GM19468 (cell line): ENCODE results near the gene SSH2.
A peak's percentile ranks its signal among the peaks of the same experiment; 100 is the strongest.

ENCODE experiments used
- ATAC-seq: cut with Tn5 transposase; IDR thresholded peaks from one replicate; pipeline ENCODE4 v1.9.1; 2021; ENCODE audit warnings: mild to moderate bottlenecking, moderate library complexity, moderate number of reproducible peaks; ENCODE audit not compliant: unreplicated experiment; ENCODE audit errors: extremely low read depth

Gene SSH2

GRCh38 chr17:29617481-29618271 lies 312.4 kb downstream of the SSH2 start:
- ATAC-seq: no peak

- ATAC-seq: no peak
These were observed 312.9 kb downstream of the SSH2 start for GRCh38 chr17:29617125-29617480.

GRCh38 chr17:29616300-29617048 lies 313.6 kb downstream of the SSH2 start:
- ATAC-seq: no peak

GRCh38 chr17:29615492-29616299 lies 314.3 kb downstream of the SSH2 start:
- ATAC-seq: peak; percentile 25

GRCh38 chr17:29615048-29615385 lies 315.0 kb downstream of the SSH2 start:
- ATAC-seq: no peak

GRCh38 chr17:29614349-29615047 lies 315.5 kb downstream of the SSH2 start:
- ATAC-seq: no peak

GRCh38 chr17:29613856-29614255 lies 316.2 kb downstream of the SSH2 start:
- no peak for ATAC-seq

GRCh38 chr17:29613352-29613837 lies 316.6 kb downstream of the SSH2 start:
- no peak for ATAC-seq

- no peak for ATAC-seq
These were observed 317.4 kb downstream of the SSH2 start for GRCh38 chr17:29612404-29613280.

- ATAC-seq: no peak
These were observed 318.0 kb downstream of the SSH2 start for GRCh38 chr17:29612094-29612403.

GRCh38 chr17:29611351-29612093 lies 318.5 kb downstream of the SSH2 start:
- no peak for ATAC-seq

- no peak for ATAC-seq
These were observed 319.6 kb downstream of the SSH2 start for GRCh38 chr17:29610395-29610794.

GRCh38 chr17:29608986-29609385 lies 321.0 kb downstream of the SSH2 start:
- ATAC-seq: no peak

- no peak for ATAC-seq
These were observed 322.4 kb downstream of the SSH2 start for GRCh38 chr17:29607557-29608195.

GRCh38 chr17:29603109-29603674 lies 326.8 kb downstream of the SSH2 start:
- no peak for ATAC-seq

- ATAC-seq: no peak
These were observed 332.5 kb downstream of the SSH2 start for GRCh38 chr17:29597361-29598172.

GRCh38 chr17:29596811-29597210 lies 333.2 kb downstream of the SSH2 start:
- no peak for ATAC-seq
